Measurements from ENCODE around the gene ADD1.
"Not testable (repeated sequence)": the region's sequence is repeated elsewhere in the genome, so short reads cannot be mapped to it uniquely, and the experiment has no call there.

ADD1 gene

DNA sequence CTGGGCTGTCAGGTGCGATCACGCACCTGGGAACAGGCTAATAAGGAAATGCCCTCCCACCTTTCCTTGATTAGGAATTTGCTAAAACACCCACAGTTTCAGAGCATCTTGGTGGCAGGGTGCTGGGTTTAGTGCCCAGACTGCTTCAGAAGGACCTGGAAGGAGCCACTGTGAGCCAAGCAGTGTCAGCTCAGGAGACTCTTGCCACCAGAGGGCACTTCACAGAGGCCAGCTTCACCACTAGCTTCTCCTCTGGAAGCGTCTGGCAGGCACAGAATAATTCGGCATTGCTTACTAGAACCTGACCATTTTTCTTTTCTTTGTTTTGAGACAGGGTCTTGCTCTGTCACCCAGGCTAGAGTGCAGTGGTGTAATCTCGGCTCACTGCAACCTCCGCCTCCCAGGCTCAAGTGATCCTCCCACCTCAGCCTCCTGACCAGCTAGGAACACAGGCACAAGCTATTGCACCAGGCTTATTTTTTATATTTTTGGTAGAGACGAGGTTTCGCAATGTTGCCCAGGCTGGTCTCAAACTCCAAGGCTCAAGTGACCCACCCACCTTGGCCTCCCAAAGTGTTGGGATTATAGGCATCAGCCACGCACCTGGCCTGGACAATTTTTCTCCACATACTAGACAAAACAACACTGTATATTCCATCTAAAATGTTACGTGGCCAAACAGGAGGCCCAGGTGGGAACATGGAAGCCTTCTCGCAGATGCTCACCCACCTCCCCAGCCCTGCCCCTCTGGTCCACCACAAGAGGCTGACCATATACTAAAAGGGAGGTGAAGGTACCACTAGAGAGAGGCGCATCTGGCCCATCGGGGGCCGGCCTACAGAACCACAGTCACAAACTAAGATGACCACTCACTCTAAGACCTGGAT, 105.5 kb downstream of the ADD1 start:
- DNase-seq = no peak

DNA sequence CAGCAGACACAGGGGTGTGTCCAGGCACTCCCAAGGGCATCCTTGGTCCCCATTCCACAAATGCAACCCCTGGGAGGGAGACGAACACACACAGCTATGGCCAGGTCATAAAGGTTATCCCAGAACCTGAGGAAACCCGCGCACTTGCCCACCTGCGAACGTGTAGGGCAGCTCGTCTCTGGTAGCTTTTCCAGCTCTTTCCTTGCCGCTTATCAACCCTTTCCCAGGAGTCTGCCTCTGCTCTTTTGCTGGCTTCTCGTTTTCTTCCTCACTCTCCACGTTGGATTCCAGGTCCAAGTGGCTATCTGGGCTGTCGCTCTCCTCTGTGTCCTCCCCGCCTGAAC, 106.1 kb downstream of the ADD1 start:
- DNase-seq = no peak

DNA sequence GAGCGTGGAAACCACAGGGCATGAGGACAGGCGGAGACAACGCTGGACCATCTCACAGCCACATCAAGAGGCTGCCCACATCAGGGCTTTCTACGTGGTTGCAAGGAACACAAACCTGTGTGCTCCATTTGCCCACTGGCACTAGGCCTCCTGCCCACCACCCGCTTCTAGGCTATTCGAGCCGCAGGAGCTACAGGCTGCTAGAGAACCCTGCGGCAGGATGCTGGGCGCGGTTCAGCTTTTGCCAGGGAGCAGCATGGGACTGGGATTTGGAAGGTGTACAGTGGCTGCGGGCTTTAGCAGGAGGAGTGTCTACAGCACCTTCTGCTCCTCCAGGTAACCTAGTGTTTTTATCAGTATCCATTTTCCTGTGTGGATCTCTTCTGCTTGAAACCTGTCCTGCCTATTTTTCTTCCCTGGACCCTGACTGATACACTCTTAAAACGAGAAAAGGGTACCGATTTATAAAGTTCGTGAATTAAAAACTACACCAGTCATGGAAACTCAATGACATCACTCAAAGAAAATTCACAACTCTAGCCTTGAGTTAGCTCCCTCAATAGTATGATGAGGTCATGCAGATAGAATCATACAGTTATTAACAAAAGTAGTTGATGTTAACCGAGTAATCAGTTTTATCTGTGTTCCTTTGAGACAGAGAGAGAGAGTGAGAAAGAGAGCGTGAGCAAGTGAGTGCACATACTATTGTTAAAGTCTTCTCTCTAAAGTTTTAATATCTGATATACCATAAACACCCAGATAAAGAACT, 106.8 kb downstream of the ADD1 start:
- no peak for DNase-seq

DNA sequence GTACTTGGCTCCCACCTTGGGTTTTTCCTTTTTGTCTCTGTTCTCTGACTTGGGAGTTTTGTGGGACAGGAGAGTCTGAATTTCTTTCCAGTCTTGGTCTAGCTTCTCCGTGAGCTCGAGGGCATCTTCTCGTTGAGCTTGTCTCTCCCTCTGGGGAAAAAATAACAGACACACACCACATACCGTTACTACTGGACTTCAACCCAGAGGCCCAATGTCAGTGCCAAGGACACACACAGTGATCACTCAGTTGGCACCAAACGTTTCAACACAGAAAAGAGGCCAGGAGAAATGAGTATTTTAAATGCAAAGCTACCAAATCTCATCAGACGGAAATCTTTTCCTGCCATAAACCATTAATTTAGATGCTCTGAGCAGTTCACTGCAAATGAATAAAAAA, 109.9 kb downstream of the ADD1 start:
- no peak for DNase-seq

DNA sequence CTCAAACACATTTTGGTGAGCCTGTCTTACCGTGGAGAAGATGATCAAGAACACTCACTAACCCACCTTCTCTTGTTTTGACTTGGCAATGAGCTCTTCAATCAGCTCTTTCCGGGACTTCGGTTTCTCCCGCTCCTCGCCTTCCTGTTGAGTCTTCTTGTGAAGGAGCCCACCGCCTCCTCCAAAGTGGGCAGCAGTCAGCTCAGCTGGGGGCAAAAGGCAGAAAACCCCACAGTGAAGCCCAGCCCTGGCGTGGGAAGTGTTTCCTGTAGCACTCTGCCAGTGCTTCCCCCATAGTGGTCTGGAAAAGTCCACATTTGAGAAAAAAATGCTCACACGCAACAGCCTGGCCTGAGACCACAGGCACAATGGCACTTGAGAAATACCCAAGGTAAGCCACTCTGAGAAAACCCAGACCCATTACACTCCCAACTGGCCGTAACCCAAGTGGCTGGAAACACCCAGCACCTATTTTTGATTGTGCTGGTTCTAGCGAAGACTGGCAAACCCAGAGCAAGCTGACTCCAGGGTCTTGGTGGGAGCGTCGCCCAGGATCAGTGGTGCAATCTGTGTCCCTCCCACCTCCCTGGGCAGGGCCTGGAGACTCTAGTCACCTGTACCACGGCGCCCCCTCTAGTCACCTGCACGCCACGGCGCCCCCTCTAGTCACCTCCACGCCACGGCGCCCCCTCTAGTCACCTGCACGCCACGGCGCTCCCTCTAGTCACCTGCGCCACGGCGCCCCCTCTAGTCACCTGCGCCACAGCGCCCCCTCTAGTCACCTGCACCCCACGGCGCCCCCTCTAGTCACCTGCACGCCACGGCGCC, 110.9 kb downstream of the ADD1 start:
- DNase-seq = no peak

DNA sequence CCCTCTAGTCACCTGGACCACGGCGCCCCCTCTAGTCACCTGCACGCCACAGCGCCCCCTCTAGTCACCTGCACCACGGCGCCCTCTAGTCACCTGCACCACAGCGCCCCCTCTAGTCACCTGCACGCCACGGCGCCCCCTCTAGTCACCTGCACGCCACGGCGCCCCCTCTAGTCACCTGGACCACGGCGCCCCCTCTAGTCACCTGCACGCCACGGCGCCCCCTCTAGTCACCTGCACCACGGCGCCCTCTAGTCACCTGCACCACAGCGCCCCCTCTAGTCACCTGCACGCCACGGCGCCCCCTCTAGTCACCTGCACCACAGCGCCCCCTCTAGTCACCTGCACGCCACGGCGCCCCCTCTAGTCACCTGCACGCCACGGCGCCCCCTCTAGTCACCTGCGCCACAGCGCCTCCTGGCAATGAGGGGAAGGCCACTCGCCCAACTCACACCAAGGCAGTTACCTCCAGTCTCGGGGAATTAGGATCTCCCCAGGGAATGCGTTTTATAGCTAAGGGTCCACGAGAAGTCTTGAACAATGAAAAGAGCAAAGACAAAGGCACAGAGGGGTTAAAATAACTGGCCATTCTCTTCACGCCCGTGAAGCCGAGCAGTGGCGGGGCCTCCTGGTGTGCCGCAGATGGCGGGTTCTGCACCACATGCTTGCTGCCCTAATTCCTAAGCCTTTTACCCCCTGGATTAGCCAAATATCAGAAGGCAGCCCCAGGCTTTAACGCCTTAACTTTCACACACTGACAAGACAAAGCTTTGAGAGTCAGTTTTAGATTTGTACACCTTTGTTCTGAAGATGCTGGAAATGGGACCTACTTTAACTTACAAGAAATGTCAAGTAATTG, 111.8 kb downstream of the ADD1 start:
- not testable (repeated sequence) for DNase-seq

DNA sequence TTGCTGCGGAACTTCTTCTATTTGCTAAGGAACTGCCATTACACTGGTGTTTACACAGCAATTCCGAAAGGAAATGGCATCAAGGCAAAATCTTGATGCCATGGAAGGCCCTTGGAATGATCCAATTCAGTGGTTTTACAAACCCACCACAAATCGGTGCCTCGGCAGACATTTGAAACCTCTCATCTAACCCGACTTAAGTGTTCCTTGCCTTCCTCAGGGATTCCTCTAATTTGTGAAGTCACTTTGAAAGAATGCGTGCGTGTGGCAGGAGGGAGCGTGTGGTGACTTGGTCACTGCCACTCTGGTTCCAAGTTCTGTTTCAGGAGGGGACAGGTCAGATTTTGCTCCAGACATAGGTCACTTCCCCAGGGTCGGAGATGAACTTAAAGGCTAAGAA, 114.8 kb downstream of the ADD1 start:
- DNase-seq = no peak

DNA sequence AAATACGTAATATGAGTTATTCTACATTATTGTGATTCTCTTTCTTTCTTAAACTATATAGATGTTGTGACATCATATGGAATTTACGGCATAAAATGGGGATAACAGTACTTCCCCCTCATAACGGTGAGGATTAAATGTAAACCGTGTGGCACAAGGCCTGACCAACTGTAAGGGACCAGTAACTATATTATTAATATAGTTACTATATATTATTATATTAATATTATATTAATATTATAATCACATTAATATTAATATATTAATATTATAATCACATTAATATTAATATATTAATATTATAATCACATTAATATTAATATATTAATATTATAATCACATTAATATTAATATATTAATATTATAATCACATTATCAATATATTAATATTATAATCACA, 116.8 kb downstream of the ADD1 start:
- not testable (repeated sequence) for DNase-seq

DNA sequence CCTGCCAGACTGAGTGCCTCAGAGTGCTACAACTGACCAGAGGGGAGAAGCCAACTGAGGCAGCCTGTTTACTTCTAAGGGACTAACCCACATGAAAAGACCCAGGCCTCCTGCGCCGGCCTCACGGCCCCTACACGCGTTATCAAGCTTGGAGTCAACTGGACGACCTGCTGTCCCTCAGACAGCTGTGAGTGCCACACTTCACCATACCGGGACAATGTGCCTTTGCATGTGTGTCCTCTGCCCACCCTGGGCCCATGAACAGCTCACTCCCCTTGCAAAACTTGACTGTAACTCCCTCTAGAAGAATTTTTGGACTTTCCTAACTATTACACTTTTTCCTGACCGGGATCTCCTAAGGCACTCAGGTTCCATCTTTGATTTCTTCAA, 117.8 kb downstream of the ADD1 start:
- DNase-seq = no peak

DNA sequence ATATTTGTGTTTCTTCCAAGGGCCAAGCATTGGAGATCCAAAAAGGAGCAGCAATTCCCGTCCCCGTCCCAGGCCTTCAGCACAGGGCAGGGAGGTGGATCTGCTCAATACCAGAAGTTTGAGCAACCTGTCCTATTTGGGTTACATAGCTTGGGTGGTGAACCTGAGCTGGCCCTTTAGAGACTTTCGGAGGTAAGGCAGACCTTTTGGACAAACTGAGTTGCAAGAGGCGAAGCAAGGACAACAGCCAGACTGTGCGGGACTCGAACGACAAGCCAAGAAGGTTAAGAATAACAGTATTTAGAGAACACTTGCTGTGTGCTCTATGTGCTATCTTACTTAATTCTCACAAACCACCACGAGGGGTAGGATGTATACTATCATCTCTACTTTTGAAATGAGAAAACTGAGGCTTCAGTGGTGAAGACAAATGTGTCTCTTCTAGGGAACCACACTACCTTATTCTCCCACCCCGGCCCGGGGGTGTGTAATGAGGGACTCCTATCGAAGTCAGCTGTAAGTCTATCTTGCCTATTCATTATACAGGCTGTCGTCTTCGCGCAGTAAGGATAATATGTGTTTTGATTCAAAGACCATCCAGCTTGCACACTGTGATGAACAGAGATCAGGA, 118.3 kb downstream of the ADD1 start:
- no peak for DNase-seq

DNA sequence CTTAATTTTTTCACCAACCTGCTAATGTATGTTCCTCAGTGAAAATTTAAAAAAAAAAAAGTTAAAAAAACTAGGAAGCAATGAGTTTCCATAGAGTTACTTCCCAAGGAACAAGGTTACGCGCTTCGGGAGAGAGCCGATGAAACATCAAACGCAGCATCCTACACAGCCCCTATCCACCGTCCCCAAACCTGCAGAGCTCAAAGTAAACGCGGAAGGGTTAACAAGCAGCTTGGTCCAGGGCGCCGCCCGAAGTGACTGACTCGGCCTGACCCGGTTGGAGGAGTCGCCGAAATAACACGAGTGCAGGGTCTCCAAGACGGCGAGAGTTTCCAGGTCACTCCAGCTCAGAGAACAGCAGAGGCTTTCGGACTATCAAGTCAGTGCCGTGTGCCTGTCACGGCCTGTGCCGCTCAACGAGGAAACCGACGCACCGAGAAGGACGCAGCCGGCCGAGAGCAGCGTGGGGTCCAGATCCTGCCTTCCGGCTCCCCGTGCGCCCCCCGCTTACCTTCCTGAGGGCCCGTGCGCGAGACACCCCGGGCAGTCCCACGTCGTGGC, 119.0 kb downstream of the ADD1 start:
- DNase-seq = peak in 1 of 2 donors; percentile 37

DNA sequence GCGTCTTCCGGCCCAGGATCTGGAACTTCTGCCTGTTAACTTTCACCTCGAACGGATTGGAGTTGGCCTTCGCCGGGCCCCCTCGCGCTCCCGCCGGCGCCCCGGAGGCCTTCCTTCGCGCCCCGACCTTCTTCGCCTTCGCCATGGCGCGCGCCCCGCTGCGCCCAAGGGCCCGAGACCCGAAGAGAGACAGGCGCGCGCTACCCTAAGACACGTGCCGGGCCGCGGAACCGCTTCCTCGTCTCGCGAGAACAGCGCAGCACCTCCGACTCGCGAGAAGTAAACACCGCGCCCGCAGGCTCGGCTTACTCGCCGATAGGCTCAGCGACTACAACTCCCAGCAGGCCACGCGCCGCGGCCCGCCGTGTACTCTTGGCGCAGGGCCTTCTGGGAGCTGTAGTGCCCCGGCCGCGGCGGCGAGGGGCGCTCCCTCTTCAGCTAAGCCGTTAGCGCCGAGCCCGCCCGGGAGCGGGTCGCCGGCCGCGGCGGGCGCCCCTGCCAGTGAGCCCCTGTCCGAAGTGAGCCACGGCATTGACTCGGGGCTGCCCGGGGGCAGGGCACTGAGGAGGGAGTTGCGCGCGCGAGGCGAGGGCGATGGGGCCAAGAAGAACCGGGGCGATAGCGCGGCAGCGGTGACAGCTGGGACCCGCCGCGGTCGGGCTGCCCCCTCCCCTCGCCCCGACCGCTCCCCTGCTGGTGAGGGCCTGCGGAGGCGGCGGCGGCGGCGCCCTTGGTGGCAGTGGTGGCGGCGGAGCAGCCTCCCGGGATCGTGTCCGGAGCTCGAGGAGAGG, 119.7 kb downstream of the ADD1 start, which contains the start of the genes GRK4 and NOP14:
Gene GRK4 (plus strand): TSS at position 397 of the 791 bp plus-strand sequence. CDS start 500 bp downstream, outside the sequence.
Gene NOP14 (minus strand): TSS at position 232 of the 791 bp plus-strand sequence. CDS start 87 bp downstream, at position 145.
- DNase-seq = peak; percentile 95 to 97

DNA sequence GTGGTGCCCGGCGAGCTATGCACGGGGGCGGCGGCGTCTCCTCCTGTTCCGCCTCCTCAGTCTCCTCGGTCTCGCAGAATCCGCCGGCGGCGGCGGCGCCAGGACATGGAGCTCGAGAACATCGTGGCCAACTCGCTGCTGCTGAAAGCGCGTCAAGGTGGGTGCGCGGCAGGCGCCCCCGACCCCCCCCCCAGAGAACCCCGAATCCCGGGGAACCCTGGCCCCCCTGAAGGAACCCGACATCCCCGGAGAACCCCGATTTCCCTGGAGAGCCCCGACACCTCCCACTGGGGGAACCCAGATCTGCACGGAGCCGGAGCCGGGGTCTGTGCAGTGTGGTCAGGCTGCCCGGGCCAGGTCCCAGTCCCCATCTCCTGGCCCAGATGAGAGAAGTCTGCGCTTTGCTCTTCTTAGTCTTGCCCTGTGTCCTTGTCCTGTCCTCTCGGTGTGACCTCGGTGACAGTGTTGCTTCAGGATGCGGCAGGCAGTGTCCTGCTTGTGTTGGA, 120.4 kb downstream of the ADD1 start:
- DNase-seq = no peak

DNA sequence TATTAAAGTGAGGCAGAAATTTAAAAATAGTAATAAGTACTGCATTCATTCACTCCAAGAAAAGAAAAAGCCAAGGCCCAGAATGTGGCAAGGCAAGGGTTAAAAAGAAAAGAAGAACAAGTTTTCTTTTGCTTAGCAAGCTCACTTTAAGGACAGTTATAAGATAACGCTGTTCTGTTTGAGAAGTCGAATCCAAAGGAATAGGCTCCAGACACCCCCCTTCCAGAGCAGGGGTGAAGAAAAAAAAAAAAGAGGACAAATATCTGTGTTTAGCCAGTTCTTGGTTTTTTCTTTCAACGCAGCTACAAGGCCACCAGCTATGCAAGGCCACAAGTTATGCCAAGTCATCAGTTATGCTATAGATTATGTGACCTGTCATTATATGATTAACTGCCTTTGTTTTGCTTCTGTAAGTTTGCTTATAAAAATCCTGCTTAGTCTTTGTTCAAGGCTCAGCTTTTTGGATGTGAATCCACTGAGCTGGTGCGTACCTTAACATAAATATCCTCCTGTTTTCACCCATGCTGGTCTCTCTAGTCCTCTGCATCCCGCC, 121.1 kb downstream of the ADD1 start:
- no peak for DNase-seq

DNA sequence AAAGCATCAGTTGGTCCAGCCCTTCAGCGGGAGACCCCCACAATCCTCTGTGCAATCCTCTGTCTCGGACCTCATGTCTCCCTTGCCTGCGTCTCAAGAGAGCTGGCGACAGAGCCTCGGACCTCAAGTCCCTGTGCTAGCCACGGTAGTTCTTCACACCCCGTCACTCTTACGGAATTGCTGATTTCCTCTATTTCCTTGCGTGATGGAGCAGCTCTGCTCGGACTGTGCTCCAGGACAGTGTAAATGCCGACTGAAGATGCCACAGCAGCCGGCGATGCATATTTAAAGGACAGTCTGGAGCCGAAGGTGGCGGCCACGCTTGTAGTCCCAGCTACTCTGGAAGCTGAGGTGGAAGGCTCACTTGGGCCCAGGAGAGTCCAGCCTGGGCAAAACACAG, 121.6 kb downstream of the ADD1 start:
- DNase-seq = no peak

DNA sequence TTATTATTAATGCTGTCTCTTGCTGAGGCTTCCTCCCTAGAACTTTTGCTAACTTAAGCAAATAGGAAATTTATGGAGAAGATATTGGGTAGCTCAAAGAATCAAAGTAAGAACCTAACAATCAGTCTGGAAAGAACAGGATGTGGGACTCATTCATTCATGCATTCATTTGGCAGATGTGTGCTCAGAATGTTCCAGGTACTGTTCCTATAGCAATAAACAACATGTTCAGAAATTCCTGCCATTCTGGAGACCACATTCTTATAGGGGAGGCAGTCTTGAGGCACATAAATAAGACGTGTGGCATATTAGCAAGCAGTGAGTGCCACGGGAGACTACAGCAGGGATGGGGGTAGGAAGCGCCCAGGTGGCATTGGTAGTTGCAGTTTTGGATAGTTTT, 124.7 kb downstream of the ADD1 start:
- DNase-seq = no peak

DNA sequence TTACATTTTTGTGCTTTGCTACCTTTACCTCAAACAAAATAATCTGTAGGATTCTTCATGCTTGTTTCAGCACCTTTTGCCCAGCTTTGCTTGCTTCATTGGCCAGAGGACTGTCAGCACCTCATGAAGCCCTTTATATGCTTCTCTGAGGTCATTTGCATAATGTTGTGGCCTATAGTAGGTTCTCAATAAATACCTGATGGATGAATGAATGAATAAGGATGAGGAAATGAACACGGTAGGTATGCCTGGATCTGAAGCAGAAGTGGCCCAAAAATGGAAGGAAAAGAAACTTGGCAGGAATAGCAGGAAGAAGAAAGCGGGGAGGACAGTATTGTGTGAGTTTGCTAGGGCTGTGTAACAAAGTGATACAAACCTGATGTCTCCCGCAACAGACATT, 127.6 kb downstream of the ADD1 start:
- no peak for DNase-seq

DNA sequence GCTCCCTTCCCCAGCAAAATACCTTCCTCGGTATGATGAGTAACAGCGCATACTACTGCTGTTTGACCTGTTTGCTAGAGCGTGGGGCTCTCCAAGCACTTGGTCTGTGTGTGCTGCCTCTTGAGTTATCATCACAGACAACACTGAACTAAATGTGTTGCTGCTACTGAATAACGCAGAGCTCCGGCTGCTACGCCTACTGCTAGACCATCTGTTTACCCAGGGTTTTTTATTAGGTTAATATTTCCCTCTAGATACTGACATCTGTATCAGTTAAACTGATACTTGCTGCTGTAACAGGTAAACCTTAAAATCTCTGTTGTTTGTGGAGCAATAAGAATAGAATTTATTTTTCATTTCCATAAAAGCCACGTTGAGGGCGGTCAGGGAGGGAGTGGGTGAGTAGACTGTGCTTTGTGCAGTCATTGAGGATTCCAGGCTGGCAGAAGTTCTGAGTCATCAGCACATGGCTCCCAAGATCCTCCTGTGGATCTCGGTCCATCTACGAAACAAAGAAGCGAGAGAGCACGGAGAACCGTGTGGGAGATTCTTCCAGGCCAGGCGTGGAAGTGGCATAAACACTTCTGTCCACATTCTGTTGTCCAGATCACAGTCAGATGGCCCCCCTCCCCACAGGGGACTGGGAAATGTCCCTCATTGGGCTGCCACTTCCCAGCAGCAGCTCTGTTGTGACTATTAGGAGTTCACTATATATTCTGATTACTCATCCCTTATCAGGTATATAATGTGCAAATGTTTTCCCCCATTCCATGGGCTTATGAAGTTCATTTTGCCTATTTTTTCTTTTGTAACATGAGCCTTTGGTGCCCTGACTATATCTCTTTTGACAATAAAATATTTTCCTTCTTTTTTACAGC, 133.8 kb downstream of the ADD1 start:
- peak in 1 of 2 donors; percentile 47 for DNase-seq
